Activated T-cell treated with anti-CD3 and anti-CD28 coated beads, Interleukin-2, amount 50 U/mL, for 24 hours (primary cell): ENCODE results near the gene ADNP2.
A peak's percentile ranks its signal among the peaks of the same experiment; 100 is the strongest.

ENCODE experiments used
- DNase-seq: peaks from one replicate; pipeline ENCODE4 v3.0.0-alpha.2; 2020
- H3K27ac Mint-ChIP-seq: 2 replicates; pipeline ENCODE4 v1.8.0; 2020; ENCODE audit warnings: mild to moderate bottlenecking, mixed read lengths
- H3K27me3 Mint-ChIP-seq: 2 replicates; pipeline ENCODE4 v1.8.0; 2020; ENCODE audit warnings: mixed read lengths
- H3K36me3 Mint-ChIP-seq: 2 replicates; pipeline ENCODE4 v1.8.0; 2020; ENCODE audit warnings: low read depth, mixed read lengths
- H3K4me1 Mint-ChIP-seq: 2 replicates; pipeline ENCODE4 v1.8.0; 2020; ENCODE audit warnings: low read depth, mixed read lengths
- H3K4me3 Mint-ChIP-seq: 2 replicates; pipeline ENCODE4 v1.8.0; 2020; ENCODE audit warnings: mild to moderate bottlenecking, moderate library complexity, mixed read lengths
- H3K9me3 Mint-ChIP-seq: 2 replicates; pipeline ENCODE4 v1.8.0; 2020; ENCODE audit warnings: mixed read lengths

Gene ADNP2

DNA sequence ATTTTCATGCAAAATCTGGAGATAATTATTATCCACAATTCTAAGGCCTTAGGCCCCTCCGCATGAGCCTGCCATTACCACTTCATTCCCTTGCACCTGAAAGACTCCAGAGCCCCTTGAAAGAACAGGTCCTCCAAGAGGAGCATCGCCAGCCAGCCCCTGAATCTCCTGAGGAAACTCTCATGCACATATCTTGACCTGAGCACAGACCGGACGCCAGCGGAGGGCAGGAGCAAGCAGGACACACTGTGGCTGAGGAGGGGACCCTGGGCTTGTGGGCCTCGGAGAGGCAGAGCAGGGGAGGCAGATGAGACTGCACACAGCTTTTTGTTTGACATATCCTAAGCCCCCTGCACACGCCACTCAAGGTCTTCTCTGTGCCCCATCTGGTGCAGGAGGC, 13.6 kb upstream of the ADNP2 start:
- Mint-ChIP-seq H3K4me3 (no peak overlapping the region), H3K36me3 (no peaks in the 10 kb centered on the region), H3K9me3 (peaks cover 6% of the 10 kb centered on the region), H3K27me3 (peaks cover 24% of the 10 kb centered on the region), H3K4me1 (no peaks in the 10 kb centered on the region), H3K27ac (no peak overlapping the region)
- DNase-seq: no peak

DNA sequence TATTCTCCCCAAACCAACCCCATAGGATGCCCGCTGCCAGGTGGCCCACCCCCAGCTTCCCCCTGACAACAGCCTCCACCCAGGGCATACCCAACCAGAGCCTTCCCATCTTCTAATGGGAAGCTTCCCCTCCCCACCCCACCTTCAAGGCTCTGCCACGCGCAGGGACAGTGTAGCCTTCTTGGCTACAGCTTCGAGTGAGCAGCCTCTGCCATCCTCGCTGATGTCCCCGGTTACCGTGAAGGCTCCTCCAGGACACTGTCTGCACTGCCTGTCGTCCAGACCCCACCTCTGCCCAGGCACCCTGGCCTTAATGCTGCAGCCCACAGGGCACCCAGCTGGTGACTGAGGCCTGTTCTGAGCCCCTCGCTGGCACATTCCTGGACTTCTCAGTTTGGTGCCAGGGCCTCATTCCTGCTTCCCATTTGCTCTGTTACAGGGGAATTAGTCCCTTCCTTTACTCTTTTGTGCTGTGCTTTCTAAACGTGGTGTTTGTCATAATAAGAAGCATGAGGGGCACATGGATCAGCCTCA, 13.0 kb upstream of the ADNP2 start:
- no peak overlapping the region for H3K4me3 Mint-ChIP-seq
- H3K9me3 Mint-ChIP-seq: peaks cover 9% of the 10 kb centered on the region
- no peak overlapping the region for H3K27ac Mint-ChIP-seq
- H3K27me3 Mint-ChIP-seq: peaks cover 19% of the 10 kb centered on the region
- no peak for DNase-seq
- no peaks in the 10 kb centered on the region for H3K36me3 Mint-ChIP-seq
- H3K4me1 Mint-ChIP-seq: no peaks in the 10 kb centered on the region

DNA sequence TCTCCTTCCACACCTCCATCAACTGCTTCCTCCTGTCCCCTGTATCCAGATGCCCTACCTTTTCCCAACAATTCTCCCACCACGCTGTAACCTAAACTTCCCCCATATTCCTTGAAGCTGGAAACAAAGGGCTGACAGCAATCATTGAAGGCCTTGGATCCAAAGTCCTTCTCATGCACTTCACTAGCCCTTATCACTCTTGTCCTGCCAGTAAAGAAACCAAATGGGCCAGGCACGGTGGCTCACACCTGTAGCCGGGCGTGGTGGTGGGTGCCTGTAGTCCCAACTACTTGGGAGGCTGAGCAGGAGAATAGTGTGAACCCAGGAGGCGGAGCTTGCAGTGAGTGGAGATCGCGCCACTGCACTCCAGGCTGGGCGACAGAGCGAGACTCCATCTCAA, 11.9 kb upstream of the ADNP2 start:
- Mint-ChIP-seq H3K4me3 (no peak overlapping the region), H3K27ac (no peak overlapping the region), H3K4me1 (no peaks in the 10 kb centered on the region), H3K27me3 (peaks cover 11% of the 10 kb centered on the region), H3K9me3 (peaks cover 6% of the 10 kb centered on the region), H3K36me3 (no peaks in the 10 kb centered on the region)
- no peak for DNase-seq

DNA sequence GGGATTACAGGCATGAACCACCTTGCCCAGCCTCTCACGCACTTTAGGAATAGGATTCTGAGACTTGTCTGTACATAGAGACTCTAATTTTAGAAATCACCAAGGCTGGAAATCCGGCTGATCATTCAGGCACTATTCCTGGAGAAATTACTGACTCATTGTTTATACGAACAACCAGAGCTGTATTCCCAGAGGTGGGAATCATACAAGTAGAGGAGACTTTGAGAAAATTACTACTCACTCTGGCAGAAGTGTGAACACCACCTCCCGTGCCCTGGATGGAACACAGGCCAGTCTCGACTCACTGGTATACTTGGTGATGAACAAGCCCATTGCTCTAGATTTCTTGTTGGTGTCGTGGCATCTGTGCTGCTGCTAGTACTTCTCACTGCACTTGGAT, 5.8 kb upstream of the ADNP2 start:
- Mint-ChIP-seq H3K4me1 (peaks cover 24% of the 10 kb centered on the region), H3K27ac (no peak overlapping the region), H3K9me3 (peaks cover 4% of the 10 kb centered on the region), H3K4me3 (no peak overlapping the region), H3K27me3 (no peaks in the 10 kb centered on the region), H3K36me3 (no peaks in the 10 kb centered on the region)
- DNase-seq: no peak

DNA sequence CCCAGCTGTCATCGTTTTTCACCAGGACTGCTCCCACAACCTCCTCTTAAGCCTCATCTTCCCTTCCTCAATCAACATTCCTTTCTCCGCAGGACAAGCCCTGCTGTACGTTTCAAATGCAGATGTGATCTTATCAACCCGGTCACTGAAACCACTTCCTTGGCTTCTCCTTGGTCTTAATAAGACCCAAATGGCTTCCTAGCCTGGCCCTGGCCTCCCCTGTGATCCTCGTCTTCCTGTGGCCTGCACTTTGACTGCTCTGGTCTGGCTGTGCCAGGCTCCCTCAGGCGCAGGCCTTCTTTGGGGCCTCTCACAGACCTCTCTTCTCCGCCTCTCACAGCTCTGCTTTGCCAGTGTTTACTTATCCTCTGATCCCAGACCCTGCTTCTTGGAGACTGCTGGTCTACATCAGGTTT, 4.7 kb upstream of the ADNP2 start:
- no peaks in the 10 kb centered on the region for H3K36me3 Mint-ChIP-seq
- H3K27me3 Mint-ChIP-seq: no peaks in the 10 kb centered on the region

DNA sequence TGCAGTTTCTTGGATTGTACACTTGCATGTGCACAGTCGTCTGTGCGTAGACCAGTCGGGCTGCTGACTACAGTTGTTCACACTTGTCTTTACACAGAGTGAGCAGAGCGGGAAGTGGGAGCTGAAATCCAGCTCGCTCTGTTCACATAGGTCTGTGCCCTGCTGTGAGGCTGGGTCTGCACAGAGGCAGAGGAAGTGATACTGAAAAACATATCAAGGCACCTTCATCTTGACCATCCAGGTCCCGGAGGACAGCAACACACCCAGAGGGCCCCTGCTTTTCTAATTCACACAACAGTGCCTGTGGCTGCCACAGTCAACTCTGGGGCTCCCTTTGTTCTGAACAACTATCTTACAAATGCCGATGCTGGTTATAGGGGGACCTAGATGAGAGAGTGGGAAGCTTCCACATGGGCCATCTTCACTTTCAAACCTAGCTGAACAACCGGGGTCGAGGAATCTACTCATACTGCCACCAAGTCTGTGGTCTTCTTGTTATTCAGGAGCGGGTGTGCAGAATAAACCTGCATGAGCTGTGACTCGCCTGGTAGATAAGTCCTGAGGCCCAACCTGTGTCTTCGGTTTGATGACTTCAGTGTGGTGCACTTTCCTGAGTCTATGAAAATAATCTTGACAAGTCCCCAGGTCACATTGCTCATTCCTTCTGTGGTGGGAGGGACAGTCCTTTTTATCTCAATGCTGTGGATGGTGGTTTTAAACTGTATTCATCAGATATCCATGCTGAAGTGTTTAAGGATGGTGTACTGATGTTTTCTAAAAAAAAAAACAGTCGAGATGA, 3.5 kb upstream of the ADNP2 start:
- Mint-ChIP-seq H3K4me3 (no peak overlapping the region), H3K27ac (peak overlapping the region; percentile 9), H3K36me3 (peaks cover 10% of the 10 kb centered on the region), H3K4me1 (peaks cover 36% of the 10 kb centered on the region), H3K27me3 (no peaks in the 10 kb centered on the region), H3K9me3 (peaks cover 4% of the 10 kb centered on the region)
- DNase-seq: no peak

More for the DNA sequence above, 4.7 kb upstream of the ADNP2 start:
- no peak for DNase-seq
- Mint-ChIP-seq H3K9me3 (peaks cover 4% of the 10 kb centered on the region), H3K27ac (no peak overlapping the region), H3K4me3 (no peak overlapping the region), H3K4me1 (peaks cover 28% of the 10 kb centered on the region)

DNA sequence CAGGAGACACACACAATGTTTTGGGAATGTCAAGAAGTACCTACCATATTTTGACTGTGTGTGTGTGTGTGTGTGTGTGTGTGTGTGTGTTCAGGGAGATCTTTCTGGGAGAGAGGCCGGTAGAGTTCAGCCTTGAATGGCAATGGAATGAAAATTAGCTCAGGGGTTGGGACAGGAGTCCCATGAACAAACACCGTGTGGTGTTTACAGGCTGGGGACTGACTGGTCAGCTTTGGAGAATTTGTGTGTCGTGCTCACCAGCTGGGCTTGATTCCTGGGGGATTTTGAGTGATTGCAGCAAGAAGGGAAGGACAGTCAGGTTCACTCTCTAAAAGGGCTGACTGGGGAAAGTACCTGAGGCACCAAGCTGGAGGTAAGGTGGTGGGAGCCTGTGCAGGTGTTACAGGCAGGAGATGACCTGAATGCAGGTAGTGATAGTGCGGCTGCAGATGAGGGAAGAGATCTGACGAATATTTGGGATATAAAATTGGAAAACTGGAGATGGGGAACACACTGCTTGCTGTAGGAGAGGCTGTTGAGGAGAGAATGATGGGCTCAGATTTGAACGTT, 2.5 kb upstream of the ADNP2 start:
- H3K27me3 Mint-ChIP-seq: no peaks in the 10 kb centered on the region
- no peak overlapping the region for H3K27ac Mint-ChIP-seq
- H3K4me3 Mint-ChIP-seq: no peak overlapping the region
- no peak for DNase-seq
- H3K4me1 Mint-ChIP-seq: peaks cover 42% of the 10 kb centered on the region
- H3K9me3 Mint-ChIP-seq: no peaks in the 10 kb centered on the region
- H3K36me3 Mint-ChIP-seq: peaks cover 16% of the 10 kb centered on the region

DNA sequence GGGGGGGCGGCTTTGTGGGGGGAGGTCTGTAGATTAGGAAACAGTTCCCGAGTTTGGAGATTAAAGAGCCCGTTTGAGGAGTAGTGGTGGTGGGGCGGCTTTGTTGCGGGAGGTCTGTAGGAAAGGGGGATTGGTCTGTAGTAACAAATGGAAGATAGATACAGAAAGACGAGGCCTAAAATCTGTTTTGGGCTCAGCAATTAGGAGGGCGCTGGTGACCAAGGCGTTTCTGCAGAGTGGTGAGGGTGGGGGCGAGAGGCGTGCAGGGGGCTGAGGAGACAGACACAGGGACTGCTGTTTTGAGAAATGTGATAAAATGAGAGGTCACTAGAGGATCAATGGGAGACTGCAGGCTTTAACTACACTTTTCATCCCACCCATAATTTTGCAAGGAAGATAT, 1.6 kb upstream of the ADNP2 start:
- Mint-ChIP-seq H3K4me1 (peaks cover 47% of the 10 kb centered on the region), H3K27ac (no peak overlapping the region), H3K4me3 (no peak overlapping the region), H3K36me3 (peaks cover 21% of the 10 kb centered on the region), H3K27me3 (no peaks in the 10 kb centered on the region), H3K9me3 (no peaks in the 10 kb centered on the region)
- no peak for DNase-seq

DNA sequence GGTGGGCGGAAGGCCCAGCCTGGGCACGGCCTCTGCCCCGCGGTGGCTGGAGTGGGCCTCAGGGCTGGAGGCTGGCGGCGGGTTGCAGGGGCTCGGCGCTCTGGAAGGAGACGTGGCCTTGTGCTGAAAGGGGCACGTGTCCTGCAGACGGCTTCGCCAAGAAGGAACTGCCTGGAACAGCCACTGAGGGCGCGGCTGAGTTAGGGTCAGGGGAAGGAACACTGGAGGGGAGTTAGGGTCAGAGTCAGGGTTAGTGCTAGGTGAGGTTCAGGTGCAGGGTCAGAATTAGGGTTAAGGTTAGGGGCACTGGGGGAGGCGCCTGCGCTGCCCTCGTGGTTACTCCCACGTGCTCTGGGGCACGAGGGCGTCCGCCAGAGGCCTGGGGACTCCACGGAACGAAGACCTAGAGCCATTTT, 933 bp upstream of the ADNP2 start:
- peak overlapping the region; percentile 74 for H3K4me3 Mint-ChIP-seq
- no peaks in the 10 kb centered on the region for H3K27me3 Mint-ChIP-seq
- H3K4me1 Mint-ChIP-seq: peaks cover 53% of the 10 kb centered on the region
- no peaks in the 10 kb centered on the region for H3K9me3 Mint-ChIP-seq
- peak overlapping the region; percentile 92 for H3K27ac Mint-ChIP-seq
- DNase-seq: no peak
- peaks cover 27% of the 10 kb centered on the region for H3K36me3 Mint-ChIP-seq

DNA sequence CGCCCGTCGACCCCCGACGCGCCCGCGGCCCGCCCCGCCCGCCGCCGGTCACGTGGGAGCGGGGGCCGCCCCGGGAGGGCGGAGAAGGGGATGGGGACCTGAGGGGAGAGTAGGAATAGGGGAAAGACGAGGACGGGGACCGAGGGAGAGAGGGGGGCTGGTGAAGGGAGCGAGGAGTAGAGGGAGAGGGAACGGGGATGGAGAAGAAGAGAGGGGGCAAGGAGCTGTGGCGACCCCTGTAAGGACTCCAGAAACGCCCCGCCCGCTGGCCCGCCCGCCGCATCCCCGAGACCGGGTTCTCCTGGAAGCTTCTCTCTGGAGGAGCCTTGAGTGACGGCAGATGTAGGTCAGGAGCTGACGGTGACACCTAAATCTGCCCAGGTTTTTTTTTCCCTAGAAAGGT, 615 bp downstream of the ADNP2 start:
- H3K27me3 Mint-ChIP-seq: no peaks in the 10 kb centered on the region
- peaks cover 63% of the 10 kb centered on the region for H3K4me1 Mint-ChIP-seq
- peak overlapping the region; percentile 84 for H3K4me3 Mint-ChIP-seq
- H3K9me3 Mint-ChIP-seq: no peaks in the 10 kb centered on the region
- peaks cover 38% of the 10 kb centered on the region for H3K36me3 Mint-ChIP-seq
- DNase-seq: peak; percentile 69
- H3K27ac Mint-ChIP-seq: peak overlapping the region; percentile 91

DNA sequence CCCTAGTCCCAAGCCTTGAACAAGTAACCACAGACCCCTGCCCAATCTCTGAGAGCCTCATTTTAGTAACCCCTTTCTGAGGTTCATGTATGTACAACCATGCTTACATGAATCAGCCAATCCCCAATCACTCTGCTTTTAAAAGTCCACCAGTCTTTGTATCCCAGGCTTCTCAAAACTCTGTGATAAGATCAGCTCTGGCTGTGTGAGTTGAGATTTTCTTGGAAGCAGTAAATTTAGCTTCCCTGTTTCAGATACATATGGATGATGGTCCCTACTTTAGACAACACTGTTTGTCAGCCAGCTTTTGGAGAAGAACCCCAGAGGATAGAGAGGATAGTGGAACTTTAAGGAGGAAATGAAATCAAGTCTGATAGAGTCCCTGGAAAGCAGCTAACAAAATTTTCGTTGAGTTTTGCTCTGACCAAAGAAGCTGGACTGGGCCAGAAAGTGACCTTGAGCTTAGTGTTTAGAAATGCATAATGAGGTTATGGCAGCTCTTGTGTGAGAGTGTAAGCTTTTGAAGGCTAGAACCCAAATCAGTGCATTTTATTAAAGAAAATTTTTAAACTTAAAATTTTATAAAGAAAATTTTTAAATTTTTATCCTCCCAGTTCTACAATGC, 3.7 kb downstream of the ADNP2 start:
- H3K4me3 Mint-ChIP-seq: no peak overlapping the region
- no peak overlapping the region for H3K27ac Mint-ChIP-seq
- DNase-seq: no peak
- no peaks in the 10 kb centered on the region for H3K9me3 Mint-ChIP-seq
- H3K4me1 Mint-ChIP-seq: peaks cover 61% of the 10 kb centered on the region
- H3K27me3 Mint-ChIP-seq: no peaks in the 10 kb centered on the region
- H3K36me3 Mint-ChIP-seq: peaks cover 60% of the 10 kb centered on the region

DNA sequence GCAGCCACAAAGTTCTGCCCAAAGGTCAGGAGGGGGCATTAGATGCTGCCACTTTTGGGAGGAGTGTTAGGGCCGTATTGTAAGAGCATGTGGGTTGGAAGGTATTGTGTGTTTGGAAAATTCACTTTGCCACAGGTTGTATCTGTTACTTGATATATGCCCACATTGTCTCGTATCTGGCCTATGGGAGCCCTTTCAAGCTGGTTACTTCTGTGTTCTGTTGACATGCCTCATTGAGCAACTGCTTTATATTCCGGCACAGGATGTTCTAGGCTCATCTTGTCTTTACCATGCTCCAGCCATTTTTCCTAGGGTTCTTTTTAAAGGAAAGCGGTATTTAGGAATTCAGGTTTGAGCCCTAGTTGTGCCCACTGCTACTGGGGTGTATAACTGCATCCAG, 6.0 kb downstream of the ADNP2 start:
- Mint-ChIP-seq H3K27me3 (no peaks in the 10 kb centered on the region), H3K9me3 (no peaks in the 10 kb centered on the region), H3K4me3 (no peak overlapping the region), H3K4me1 (peaks cover 51% of the 10 kb centered on the region), H3K27ac (no peak overlapping the region), H3K36me3 (peaks cover 78% of the 10 kb centered on the region)
- DNase-seq: no peak

DNA sequence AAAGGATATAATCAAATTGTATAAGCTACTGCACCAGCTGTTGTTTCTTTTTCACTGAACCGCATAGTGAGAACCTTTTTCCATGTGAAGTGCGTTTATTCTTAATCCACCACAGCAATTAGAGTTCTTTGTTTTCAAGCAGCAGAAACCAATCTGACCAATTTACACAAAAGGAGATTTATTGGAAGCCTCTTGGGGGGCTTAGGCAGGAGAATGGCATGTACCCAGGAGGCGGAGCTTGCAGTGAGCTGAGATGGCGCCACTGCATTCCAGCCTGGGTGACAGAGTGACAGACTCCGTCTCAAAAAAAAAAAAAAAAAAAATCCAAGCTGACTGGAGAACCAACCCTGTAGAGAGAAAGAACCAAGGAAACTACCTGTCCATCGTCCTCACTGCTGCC, 10.0 kb downstream of the ADNP2 start:
- Mint-ChIP-seq H3K27ac (no peak overlapping the region), H3K4me3 (no peak overlapping the region), H3K4me1 (peaks cover 42% of the 10 kb centered on the region), H3K36me3 (peaks cover 83% of the 10 kb centered on the region), H3K9me3 (no peaks in the 10 kb centered on the region), H3K27me3 (no peaks in the 10 kb centered on the region)
- no peak for DNase-seq

DNA sequence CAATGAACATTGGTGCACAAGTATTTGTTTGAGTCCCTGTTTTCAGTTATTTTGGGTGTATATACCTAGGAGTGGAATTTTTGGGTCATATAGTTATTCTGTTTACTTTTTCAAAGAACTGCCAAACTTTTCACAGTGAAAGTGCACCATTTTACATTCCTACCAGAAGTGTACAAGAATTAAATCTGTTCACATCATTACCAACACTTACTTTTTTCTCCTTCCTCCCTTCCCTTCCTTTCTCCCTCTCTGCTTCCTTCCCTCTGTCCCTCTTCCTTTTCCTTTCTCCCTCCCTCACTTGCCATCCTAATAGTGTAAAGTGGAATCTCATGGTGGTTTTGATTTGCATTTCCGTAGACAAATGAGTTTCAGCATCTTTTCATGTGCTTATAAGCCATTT, 11.9 kb downstream of the ADNP2 start:
- H3K27me3 Mint-ChIP-seq: no peaks in the 10 kb centered on the region
- DNase-seq: no peak
- H3K9me3 Mint-ChIP-seq: no peaks in the 10 kb centered on the region
- peaks cover 33% of the 10 kb centered on the region for H3K4me1 Mint-ChIP-seq
- no peak overlapping the region for H3K27ac Mint-ChIP-seq
- H3K4me3 Mint-ChIP-seq: no peak overlapping the region
- peaks cover 79% of the 10 kb centered on the region for H3K36me3 Mint-ChIP-seq

DNA sequence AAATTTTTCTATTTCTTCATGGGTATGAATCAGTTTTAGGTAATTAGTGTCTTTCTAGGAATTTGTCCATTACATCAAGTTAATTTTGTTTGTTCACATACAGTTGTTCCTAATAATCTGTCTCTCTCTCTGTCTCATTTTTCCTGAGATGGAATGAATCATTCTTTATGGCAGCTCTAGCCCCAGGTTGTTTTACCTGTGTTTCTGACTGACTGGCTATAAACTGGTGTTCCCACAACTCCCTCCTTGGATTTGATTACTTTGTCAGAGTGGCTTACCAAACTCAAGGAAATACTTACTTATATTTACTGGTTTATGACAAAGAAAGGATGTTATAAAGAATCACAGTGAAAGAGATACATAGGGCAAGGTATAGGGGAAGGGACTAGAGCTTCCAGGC, 15.1 kb downstream of the ADNP2 start:
- Mint-ChIP-seq H3K9me3 (no peaks in the 10 kb centered on the region), H3K27ac (no peak overlapping the region), H3K27me3 (no peaks in the 10 kb centered on the region), H3K36me3 (peaks cover 77% of the 10 kb centered on the region), H3K4me3 (no peak overlapping the region), H3K4me1 (peaks cover 46% of the 10 kb centered on the region)
- no peak for DNase-seq
